H9 (cell line): Measurements from ENCODE around the gene TMEM267. TPM values are rescaled to one million over a fixed set of nuclear protein-coding genes. Genes with fewer than 3 reads are reported as not detected.
"Not testable (repeated sequence)": the region's sequence is repeated elsewhere in the genome, so short reads cannot be mapped to it uniquely, and the experiment has no call there.

Experiments
- DNase-seq: peaks from one replicate; pipeline ENCODE4 v3.0.0-alpha.2; 2017
- H2AFZ ChIP-seq: one replicate; pipeline ENCODE4 v1.6.1; 2013; ENCODE audit warnings: mild to moderate bottlenecking, low read length, control low read depth, moderate library complexity
- H2AK5ac ChIP-seq: 2 replicates; pipeline ENCODE4 v1.6.1; 2013; ENCODE audit warnings: low read length, control low read depth, mixed read lengths; ENCODE audit not compliant: insufficient read length
- H2BK120ac ChIP-seq: one replicate; pipeline ENCODE4 v1.6.1; 2013; ENCODE audit warnings: low read depth, mild to moderate bottlenecking, low read length, control low read depth, inconsistent platforms; ENCODE audit not compliant: poor library complexity, severe bottlenecking
- H2BK12ac ChIP-seq: 2 replicates; pipeline ENCODE4 v1.6.1; 2013; ENCODE audit warnings: low read length, control low read depth, mixed read lengths, low read depth; ENCODE audit not compliant: insufficient read length
- H2BK15ac ChIP-seq: 2 replicates; pipeline ENCODE4 v1.6.1; 2013; ENCODE audit warnings: low read depth, low read length, control low read depth
- H2BK20ac ChIP-seq: one replicate; pipeline ENCODE4 v1.6.1; 2013; ENCODE audit warnings: low read depth, mild to moderate bottlenecking, low read length, control low read depth, inconsistent platforms; ENCODE audit not compliant: poor library complexity, severe bottlenecking
- H2BK5ac ChIP-seq: 2 replicates; pipeline ENCODE4 v1.6.1; 2013; ENCODE audit warnings: low read length, control low read depth, mixed read lengths; ENCODE audit not compliant: insufficient read length
- H3K14ac ChIP-seq: 2 replicates; pipeline ENCODE4 v1.6.1; 2013; ENCODE audit warnings: low read length, control low read depth; ENCODE audit not compliant: insufficient read depth
- H3K18ac ChIP-seq: 2 replicates; pipeline ENCODE4 v1.6.1; 2013; ENCODE audit warnings: low read depth, mild to moderate bottlenecking, mixed read lengths, low read length, control low read depth; ENCODE audit not compliant: insufficient read length
- H3K23ac ChIP-seq: 2 replicates; pipeline ENCODE4 v1.6.1; 2013; ENCODE audit warnings: low read length, control low read depth, mixed read lengths, low read depth; ENCODE audit not compliant: insufficient read length
- H3K23me2 ChIP-seq: 2 replicates; pipeline ENCODE4 v1.6.1; 2013; ENCODE audit warnings: low read depth, mild to moderate bottlenecking, mixed read lengths, low read length, control low read depth; ENCODE audit not compliant: insufficient read length, poor library complexity, severe bottlenecking
- H3K27ac ChIP-seq: 2 replicates; pipeline ENCODE4 v1.5.1; 2013; ENCODE audit warnings: low read length, control low read depth, mixed read lengths, low read depth; ENCODE audit not compliant: insufficient read length
- H3K27me3 ChIP-seq: 2 replicates; pipeline ENCODE4 v1.6.1; 2013; ENCODE audit warnings: low read length, control low read depth, inconsistent platforms; ENCODE audit not compliant: insufficient read depth
- H3K4ac ChIP-seq: 2 replicates; pipeline ENCODE4 v1.6.1; 2013; ENCODE audit warnings: low read depth, mild to moderate bottlenecking, control low read depth, inconsistent platforms, low read length, moderate library complexity
- H3K4me1 ChIP-seq: 2 replicates; pipeline ENCODE4 v1.6.1; 2013; ENCODE audit warnings: low read length, control low read depth, inconsistent platforms; ENCODE audit not compliant: insufficient read depth
- H3K4me2 ChIP-seq: 2 replicates; pipeline ENCODE4 v1.6.1; 2013; ENCODE audit warnings: low read length, control low read depth, mixed read lengths; ENCODE audit not compliant: insufficient read length, insufficient read depth
- H3K56ac ChIP-seq: 2 replicates; pipeline ENCODE4 v1.6.1; 2013; ENCODE audit warnings: low read depth, mild to moderate bottlenecking, mixed read lengths, low read length, control low read depth; ENCODE audit not compliant: insufficient read length
- H3K79me1 ChIP-seq: 2 replicates; pipeline ENCODE4 v1.6.1; 2013; ENCODE audit warnings: low read depth, mild to moderate bottlenecking, moderate library complexity, low read length, control low read depth, inconsistent platforms; ENCODE audit not compliant: insufficient read depth, poor library complexity, severe bottlenecking
- H3K79me2 ChIP-seq: 2 replicates; pipeline ENCODE4 v1.6.1; 2013; ENCODE audit warnings: low read length, control low read depth, inconsistent platforms; ENCODE audit not compliant: insufficient read depth
- H3K9ac ChIP-seq: 2 replicates; pipeline ENCODE4 v1.6.1; 2013; ENCODE audit warnings: low read length, control low read depth, mixed read lengths; ENCODE audit not compliant: insufficient read length; ENCODE audit errors: extremely low read depth
- H3K9me3 ChIP-seq: one replicate; pipeline ENCODE4 v1.6.1; 2013; ENCODE audit warnings: low read depth, low read length, inconsistent platforms; ENCODE audit not compliant: control insufficient read depth
- H3T11ph ChIP-seq: one replicate; pipeline ENCODE4 v1.6.1; 2013; ENCODE audit warnings: mild to moderate bottlenecking, low read length, control low read depth, inconsistent platforms
- H4K20me1 ChIP-seq: one replicate; pipeline ENCODE4 v1.6.1; 2013; ENCODE audit not compliant: control insufficient read depth, insufficient read length, insufficient read depth
- H4K5ac ChIP-seq: 2 replicates; pipeline ENCODE4 v1.6.1; 2013; ENCODE audit warnings: low read depth, mild to moderate bottlenecking, mixed read lengths, low read length, control low read depth; ENCODE audit not compliant: insufficient read length
- H4K8ac ChIP-seq: replicated peaks from 2 replicates; pipeline ENCODE4 v1.6.1; 2013; ENCODE audit warnings: low read length, control low read depth, mixed read lengths, low read depth; ENCODE audit not compliant: insufficient read length
- H4K91ac ChIP-seq: 2 replicates; pipeline ENCODE4 v1.6.1; 2013; ENCODE audit warnings: low read depth, mild to moderate bottlenecking, moderate library complexity, mixed read lengths, low read length, control low read depth; ENCODE audit not compliant: insufficient read length
- H3K27ac Mint-ChIP-seq, 3 experiments: 2 replicates in 2 of 3; 3 replicates in 1 of 3; pipeline ENCODE4 v1.8.0; 2020 to 2021; ENCODE audit warnings: mixed read lengths in 3 of 3, mild to moderate bottlenecking in 1 of 3, moderate library complexity in 1 of 3
- H3K27me3 Mint-ChIP-seq: 2 replicates; pipeline ENCODE4 v1.8.0; 2021; ENCODE audit warnings: low read depth, mild to moderate bottlenecking, moderate library complexity, mixed read lengths
- H3K36me3 Mint-ChIP-seq, 3 experiments: 2 replicates in 2 of 3; 3 replicates in 1 of 3; pipeline ENCODE4 v1.8.0; 2020 to 2021; ENCODE audit warnings: low read depth in 3 of 3, mixed read lengths in 3 of 3; ENCODE audit not compliant: insufficient read depth in 1 of 3
- H3K4me1 Mint-ChIP-seq, 2 experiments: 2 replicates each; pipeline ENCODE4 v1.8.0; 2020; ENCODE audit warnings: mixed read lengths in 2 of 2
- H3K4me3 Mint-ChIP-seq, 2 experiments: 2 replicates in 1 of 2; 3 replicates in 1 of 2; pipeline ENCODE4 v1.8.0; 2020 to 2021; ENCODE audit warnings: mild to moderate bottlenecking in 2 of 2, mixed read lengths in 2 of 2, moderate library complexity in 1 of 2
- H3K9me3 Mint-ChIP-seq, 2 experiments: 2 replicates in 1 of 2; 3 replicates in 1 of 2; pipeline ENCODE4 v1.8.0; 2020; ENCODE audit warnings: mild to moderate bottlenecking in 2 of 2, mixed read lengths in 2 of 2, moderate library complexity in 1 of 2
- WGBS: extraction: QIAGEN DNeasy Blood & Tissue Kit; methylation state at CpG from one replicate; pipeline ENCODE4 v1.1.7; 2013; ENCODE audit warnings: missing lambda C conversion rate, low lambda C conversion rate, mixed read lengths; ENCODE audit not compliant: insufficient read length; ENCODE audit errors: extremely low coverage; 5-methylcytosine and 5-hydroxymethylcytosine counted together
- total RNA-seq: library from RNA; stranded (reverse); gene quantifications from 2 replicates; pipeline ENCODE4 v1.2.1, GENCODE V29; 2021
- TF ChIP-seq, protein P1 (sequence below): fragments of 200-600 bp; sonication (generic); conservative IDR thresholded peaks from 3 replicates; pipeline ENCODE4 v1.8.0; 2021; ENCODE audit warnings: antibody characterized with exemption, mild to moderate bottlenecking

Gene TMEM267
- total RNA-seq, 1 experiment from 2014 or later, result 5.1 TPM

GRCh38 chr5:43456556-43456955, 27.1 kb downstream of the TMEM267 start:
- H4K20me1 ChIP-seq, result no peaks in the 10 kb centered on the region
- no peak overlapping the region for H3K14ac ChIP-seq
- H2BK5ac ChIP-seq, result no peak overlapping the region
- peaks cover 23 to 39% (median 27%) of the 10 kb centered on the region in 3 experiments for H3K36me3 Mint-ChIP-seq
- no peak overlapping the region for H2BK12ac ChIP-seq
- no peak for DNase-seq
- H3K18ac ChIP-seq, result no peak overlapping the region
- H3K4me1 Mint-ChIP-seq, result no peaks in the 10 kb centered on the region
- no peak overlapping the region for H3K4me3 Mint-ChIP-seq
- TF ChIP-seq, protein P1, sequence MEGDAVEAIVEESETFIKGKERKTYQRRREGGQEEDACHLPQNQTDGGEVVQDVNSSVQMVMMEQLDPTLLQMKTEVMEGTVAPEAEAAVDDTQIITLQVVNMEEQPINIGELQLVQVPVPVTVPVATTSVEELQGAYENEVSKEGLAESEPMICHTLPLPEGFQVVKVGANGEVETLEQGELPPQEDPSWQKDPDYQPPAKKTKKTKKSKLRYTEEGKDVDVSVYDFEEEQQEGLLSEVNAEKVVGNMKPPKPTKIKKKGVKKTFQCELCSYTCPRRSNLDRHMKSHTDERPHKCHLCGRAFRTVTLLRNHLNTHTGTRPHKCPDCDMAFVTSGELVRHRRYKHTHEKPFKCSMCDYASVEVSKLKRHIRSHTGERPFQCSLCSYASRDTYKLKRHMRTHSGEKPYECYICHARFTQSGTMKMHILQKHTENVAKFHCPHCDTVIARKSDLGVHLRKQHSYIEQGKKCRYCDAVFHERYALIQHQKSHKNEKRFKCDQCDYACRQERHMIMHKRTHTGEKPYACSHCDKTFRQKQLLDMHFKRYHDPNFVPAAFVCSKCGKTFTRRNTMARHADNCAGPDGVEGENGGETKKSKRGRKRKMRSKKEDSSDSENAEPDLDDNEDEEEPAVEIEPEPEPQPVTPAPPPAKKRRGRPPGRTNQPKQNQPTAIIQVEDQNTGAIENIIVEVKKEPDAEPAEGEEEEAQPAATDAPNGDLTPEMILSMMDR, result no peak
- no peaks in the 10 kb centered on the region for H3K79me2 ChIP-seq
- no peak overlapping the region for H3K56ac ChIP-seq
- no peak overlapping the region for H3K9ac ChIP-seq
- no CpG with 5 or more reads among the region's 3 CpGs for WGBS
- H3T11ph ChIP-seq, result no peak overlapping the region
- H3K23me2 ChIP-seq, result no peaks in the 10 kb centered on the region
- H4K8ac ChIP-seq, result no peak overlapping the region
- H3K27me3 ChIP-seq, result no peaks in the 10 kb centered on the region
- no peak overlapping the region for H2AFZ ChIP-seq
- H3K27ac Mint-ChIP-seq, result no peak overlapping the region
- H3K27ac ChIP-seq, result no peak overlapping the region
- H3K23ac ChIP-seq, result no peak overlapping the region
- H4K5ac ChIP-seq, result no peak overlapping the region
- peaks cover 16 to 25% of the 10 kb centered on the region in 2 experiments for H3K9me3 Mint-ChIP-seq
- no peak overlapping the region for H2BK120ac ChIP-seq
- H3K4me2 ChIP-seq, result no peak overlapping the region
- H3K4me1 ChIP-seq, result no peaks in the 10 kb centered on the region
- no peaks in the 10 kb centered on the region for H3K79me1 ChIP-seq
- no peak overlapping the region for H2BK15ac ChIP-seq
- no peak overlapping the region for H4K91ac ChIP-seq
- H2AK5ac ChIP-seq, result no peak overlapping the region
- H3K27me3 Mint-ChIP-seq, result no peaks in the 10 kb centered on the region
- H2BK20ac ChIP-seq, result no peak overlapping the region
- H3K9me3 ChIP-seq, result peaks cover 6% of the 10 kb centered on the region
- no peak overlapping the region for H3K4ac ChIP-seq

GRCh38 chr5:43441575-43441974, 42.1 kb downstream of the TMEM267 start:
- H2BK5ac ChIP-seq, H4K8ac ChIP-seq, H3K56ac ChIP-seq, H3K27ac ChIP-seq, H3K4me3 Mint-ChIP-seq, H2BK120ac ChIP-seq, H3K23me2 ChIP-seq, H3K27ac Mint-ChIP-seq, H3K27me3 Mint-ChIP-seq, H3K79me1 ChIP-seq, H3K4me1 Mint-ChIP-seq, DNase-seq, H2BK15ac ChIP-seq, H2BK12ac ChIP-seq, H3T11ph ChIP-seq, H2AFZ ChIP-seq, H3K18ac ChIP-seq, H3K14ac ChIP-seq, H2AK5ac ChIP-seq, H4K20me1 ChIP-seq, H3K9ac ChIP-seq, H3K4ac ChIP-seq, H3K4me2 ChIP-seq, H3K79me2 ChIP-seq, H3K27me3 ChIP-seq, H3K23ac ChIP-seq, H3K4me1 ChIP-seq, H2BK20ac ChIP-seq, H4K5ac ChIP-seq, H4K91ac ChIP-seq: not testable (repeated sequence)
- peaks cover 12% of the 10 kb centered on the region for H3K9me3 ChIP-seq
- peaks cover 29 to 53% (median 42%) of the 10 kb centered on the region in 3 experiments for H3K36me3 Mint-ChIP-seq
- peaks cover 41 to 59% of the 10 kb centered on the region in 2 experiments for H3K9me3 Mint-ChIP-seq
